GM10266 (cell line): ENCODE measurements around the gene ZNF518B.

Experiments used
- DNase-seq: peaks from one replicate; pipeline ENCODE4 v3.0.0; 2012; ENCODE audit errors: extremely low spot score
- TF ChIP-seq, protein P1 (sequence below): IDR thresholded peaks from 2 replicates; pipeline ENCODE4 v1.5.1; 2012; ENCODE audit warnings: mild to moderate bottlenecking, low read depth; ENCODE audit not compliant: control insufficient read depth, insufficient read depth; ENCODE audit errors: missing control alignments

ZNF518B gene

DNA sequence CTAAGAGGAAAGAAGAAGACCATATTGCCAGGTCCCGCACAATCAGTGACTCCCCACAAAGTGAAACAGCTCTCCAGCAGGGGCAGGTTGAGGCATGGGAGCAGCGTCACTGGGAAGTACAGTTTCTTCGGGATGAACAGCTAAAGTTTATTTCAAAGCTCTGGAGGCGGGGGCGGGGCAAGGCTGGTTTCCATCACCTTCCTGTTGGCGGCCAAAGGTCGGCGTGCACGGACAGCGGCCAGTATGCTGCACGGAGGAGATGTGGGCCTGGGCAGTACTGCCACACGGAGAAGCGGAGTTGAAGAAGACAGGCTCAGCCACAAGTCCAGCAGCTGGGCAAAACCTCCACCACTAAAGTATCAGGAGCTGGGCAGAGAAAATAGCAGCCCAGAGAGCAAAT lies 951 bp upstream of the ZNF518B start:
- TF ChIP-seq, protein P1, sequence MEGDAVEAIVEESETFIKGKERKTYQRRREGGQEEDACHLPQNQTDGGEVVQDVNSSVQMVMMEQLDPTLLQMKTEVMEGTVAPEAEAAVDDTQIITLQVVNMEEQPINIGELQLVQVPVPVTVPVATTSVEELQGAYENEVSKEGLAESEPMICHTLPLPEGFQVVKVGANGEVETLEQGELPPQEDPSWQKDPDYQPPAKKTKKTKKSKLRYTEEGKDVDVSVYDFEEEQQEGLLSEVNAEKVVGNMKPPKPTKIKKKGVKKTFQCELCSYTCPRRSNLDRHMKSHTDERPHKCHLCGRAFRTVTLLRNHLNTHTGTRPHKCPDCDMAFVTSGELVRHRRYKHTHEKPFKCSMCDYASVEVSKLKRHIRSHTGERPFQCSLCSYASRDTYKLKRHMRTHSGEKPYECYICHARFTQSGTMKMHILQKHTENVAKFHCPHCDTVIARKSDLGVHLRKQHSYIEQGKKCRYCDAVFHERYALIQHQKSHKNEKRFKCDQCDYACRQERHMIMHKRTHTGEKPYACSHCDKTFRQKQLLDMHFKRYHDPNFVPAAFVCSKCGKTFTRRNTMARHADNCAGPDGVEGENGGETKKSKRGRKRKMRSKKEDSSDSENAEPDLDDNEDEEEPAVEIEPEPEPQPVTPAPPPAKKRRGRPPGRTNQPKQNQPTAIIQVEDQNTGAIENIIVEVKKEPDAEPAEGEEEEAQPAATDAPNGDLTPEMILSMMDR, result no peak

DNA sequence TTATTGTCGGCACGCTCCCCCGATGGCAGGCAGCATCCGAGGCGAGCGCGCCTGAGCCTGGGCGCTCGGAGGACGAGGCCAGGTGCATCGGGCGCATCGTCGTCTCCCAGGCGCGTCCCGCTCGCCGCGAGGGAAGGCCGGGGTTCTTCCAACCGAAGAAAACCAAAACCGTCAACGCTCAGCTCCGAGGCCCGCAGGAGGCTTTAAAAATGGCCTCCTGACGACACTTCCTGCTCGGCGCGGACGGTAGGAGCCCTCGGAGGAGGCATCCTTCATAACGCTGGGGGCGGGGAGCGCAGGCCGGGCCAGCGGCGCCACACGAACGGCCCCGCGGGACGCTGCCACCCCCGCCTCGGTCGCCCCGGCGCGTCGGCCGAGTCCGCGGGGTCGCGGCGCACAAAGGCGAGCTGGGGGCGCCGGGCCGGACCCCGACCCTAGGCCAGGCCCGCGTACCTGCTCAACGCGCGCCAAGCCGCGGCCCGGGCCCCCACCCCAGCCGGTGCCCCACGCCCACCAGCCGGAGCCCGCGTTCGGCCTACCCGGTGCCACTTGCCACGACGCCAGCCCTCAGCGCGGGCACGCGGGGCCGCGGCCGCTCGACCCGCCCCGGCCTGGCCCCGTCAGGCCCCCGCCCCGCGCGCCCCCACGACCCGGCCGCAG lies 501 bp downstream of the ZNF518B start:
- TF ChIP-seq, protein P1, result no peak
- peak; percentile 81 for DNase-seq

More for the DNA sequence above, 951 bp upstream of the ZNF518B start:
- no peak for DNase-seq

DNA sequence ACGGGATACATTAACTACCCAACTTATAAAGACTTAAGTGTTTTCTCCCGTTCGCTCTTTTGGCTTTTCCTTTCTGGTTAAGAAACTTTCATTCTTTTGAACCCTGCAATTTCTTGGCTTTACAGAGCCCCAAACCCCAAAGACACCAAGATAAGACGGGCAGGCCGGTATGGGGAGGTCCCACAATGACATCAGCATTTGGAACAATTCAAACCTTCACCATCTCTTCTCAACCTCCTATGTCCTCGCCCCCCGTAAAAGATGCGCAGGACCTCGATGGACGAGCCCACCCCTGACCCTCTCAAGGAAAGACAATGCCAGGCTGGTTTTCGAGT lies 999 bp downstream of the ZNF518B start:
- DNase-seq, result peak; percentile 15
- TF ChIP-seq, protein P1, result no peak

DNA sequence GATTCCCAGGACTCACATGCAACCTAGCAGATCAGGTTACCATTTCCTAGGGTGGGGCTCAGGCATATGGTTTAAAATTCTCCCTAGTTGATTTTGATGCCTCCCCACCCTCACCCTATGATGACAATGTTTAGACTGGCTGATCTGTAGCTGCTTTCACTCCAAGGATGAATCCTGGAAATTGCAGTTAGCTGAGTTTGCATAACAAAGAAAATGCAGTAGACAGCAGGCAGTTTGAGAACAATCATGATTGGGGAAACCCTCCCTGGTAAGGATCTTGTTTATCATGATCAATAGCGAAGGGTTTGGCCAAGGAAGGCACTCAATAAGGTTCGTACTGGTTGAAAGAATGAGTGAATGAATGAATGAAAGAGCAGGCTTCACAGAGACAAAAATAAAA lies 2.1 kb downstream of the ZNF518B start:
- TF ChIP-seq, protein P1, result no peak
- no peak for DNase-seq

DNA sequence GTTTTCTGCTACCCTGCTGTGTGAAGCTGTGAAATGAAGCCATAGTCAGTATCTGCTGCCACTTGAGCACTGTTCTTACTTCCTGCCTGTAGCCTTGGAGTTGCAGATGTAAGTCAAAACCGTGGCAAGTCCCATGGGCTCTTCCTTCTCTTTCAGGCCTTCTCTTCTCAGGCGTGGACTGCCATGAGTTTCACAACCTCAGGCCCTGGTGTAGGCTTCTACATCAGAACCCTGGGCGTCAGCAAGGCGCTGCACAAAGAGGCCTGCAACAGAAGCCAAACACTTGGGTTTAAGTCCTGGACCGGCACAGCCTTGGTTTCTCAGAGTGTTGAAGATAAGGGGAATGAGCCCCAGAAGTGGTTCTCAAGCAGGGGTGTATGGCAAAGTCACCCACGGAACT lies 2.5 kb downstream of the ZNF518B start:
- TF ChIP-seq, protein P1, result no peak

DNA sequence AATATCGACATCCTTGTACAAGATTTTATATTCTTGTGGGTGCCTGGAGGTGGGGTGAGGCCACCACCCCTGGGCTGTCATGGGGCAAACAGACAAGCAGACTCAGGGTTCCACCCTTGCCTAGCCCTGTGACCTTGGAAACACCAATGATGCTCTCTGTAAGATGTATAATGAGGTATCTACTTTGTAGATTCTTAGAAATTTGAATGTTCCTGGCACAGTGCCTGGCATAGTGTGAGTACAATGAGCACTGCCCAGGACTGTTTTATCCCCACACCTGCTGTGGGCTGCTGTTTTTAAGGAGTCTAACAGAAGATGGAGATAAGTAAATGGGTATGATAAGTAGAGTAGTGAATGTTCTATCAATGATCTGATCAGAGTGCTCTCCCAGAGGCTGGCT lies 3.1 kb downstream of the ZNF518B start:
- DNase-seq, result no peak

More for the DNA sequence above, 2.5 kb downstream of the ZNF518B start:
- no peak for DNase-seq

DNA sequence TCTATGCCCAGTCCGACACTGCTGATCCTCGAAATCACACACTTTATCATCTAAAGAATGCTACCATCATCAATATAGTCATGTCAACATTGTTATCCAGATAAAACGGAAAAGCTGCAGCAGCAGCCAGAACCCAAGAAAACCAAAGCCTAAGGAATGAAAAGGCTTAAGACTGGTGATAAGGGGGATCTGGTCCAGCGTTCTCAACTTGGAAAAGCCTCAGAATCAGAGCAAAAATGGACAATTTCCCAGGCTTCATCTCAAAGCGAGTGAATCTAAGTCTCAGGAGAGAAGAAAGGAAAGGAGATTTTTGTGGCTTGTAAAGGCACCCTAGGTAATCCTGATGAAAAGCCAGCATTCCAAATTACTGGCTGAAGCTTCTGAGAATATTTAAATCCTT lies 8.2 kb downstream of the ZNF518B start:
- DNase-seq, result no peak
- TF ChIP-seq, protein P1, result no peak

More for the DNA sequence above, 3.1 kb downstream of the ZNF518B start:
- TF ChIP-seq, protein P1, result no peak
